Type B pancreatic cell (in vitro differentiated cells): ENCODE data around the gene SRSF11. TPM values are rescaled to one million over a fixed set of nuclear protein-coding genes. Genes with fewer than 3 reads are reported as not detected.
"Not testable (repeated sequence)": the region's sequence is repeated elsewhere in the genome, so short reads cannot be mapped to it uniquely, and the experiment has no call there.

Experiments used
- DNase-seq: peaks from one replicate; pipeline ENCODE4 v3.0.0; 2021; ENCODE audit warnings: mixed read lengths; ENCODE audit not compliant: unreplicated experiment; ENCODE audit errors: extremely low spot score
- H3K27ac Mint-ChIP-seq: 2 replicates; pipeline ENCODE4 v1.8.0; 2021; ENCODE audit warnings: mild to moderate bottlenecking, mixed read lengths
- H3K27me3 Mint-ChIP-seq: 2 replicates; pipeline ENCODE4 v1.8.0; 2021; ENCODE audit warnings: mixed read lengths
- H3K36me3 Mint-ChIP-seq: 2 replicates; pipeline ENCODE4 v1.8.0; 2021; ENCODE audit warnings: mixed read lengths
- H3K4me1 Mint-ChIP-seq: one replicate; pipeline ENCODE4 v1.8.0; 2021; ENCODE audit warnings: mixed read lengths; ENCODE audit not compliant: unreplicated experiment
- H3K4me3 Mint-ChIP-seq: 2 replicates; pipeline ENCODE4 v1.8.0; 2021; ENCODE audit warnings: mild to moderate bottlenecking, mixed read lengths
- H3K9me3 Mint-ChIP-seq: 2 replicates; pipeline ENCODE4 v1.8.0; 2021; ENCODE audit warnings: mixed read lengths
- CTCF ChIP-seq: fragments of 200-600 bp; sonication (generic); conservative IDR thresholded peaks from 2 replicates; pipeline ENCODE4 v1.5.0; 2021; ENCODE audit warnings: antibody characterized with exemption, mild to moderate bottlenecking
- total RNA-seq: library from RNA; stranded (reverse); gene quantifications from 2 replicates; pipeline ENCODE4 v1.2.1, GENCODE V29; 2021; ENCODE audit warnings: low replicate concordance

SRSF11 gene
- total RNA-seq, 1 donor from 2014 or later: 217 TPM

GRCh38 chr1:70204600-70204999 is 16.6 kb upstream of the SRSF11 start:
- DNase-seq: no peak
- peak overlapping the region; percentile 100 for H3K27ac Mint-ChIP-seq
- peak overlapping the region; percentile 100 for H3K4me3 Mint-ChIP-seq
- no peaks in the 10 kb centered on the region for H3K27me3 Mint-ChIP-seq
- peaks cover 20% of the 10 kb centered on the region for H3K4me1 Mint-ChIP-seq
- H3K9me3 Mint-ChIP-seq: no peaks in the 10 kb centered on the region
- no peak for TF ChIP-seq CTCF
- H3K36me3 Mint-ChIP-seq: no peaks in the 10 kb centered on the region

GRCh38 chr1:70205071-70205433 is 16.1 kb upstream of the SRSF11 start:
- TF ChIP-seq CTCF: no peak
- Mint-ChIP-seq H3K27ac (peak overlapping the region; percentile 100), H3K9me3 (no peaks in the 10 kb centered on the region), H3K4me3 (peak overlapping the region; percentile 100), H3K36me3 (no peaks in the 10 kb centered on the region), H3K4me1 (peaks cover 20% of the 10 kb centered on the region), H3K27me3 (no peaks in the 10 kb centered on the region)
- no peak for DNase-seq

- Mint-ChIP-seq H3K36me3 (no peaks in the 10 kb centered on the region), H3K4me1 (peaks cover 20% of the 10 kb centered on the region)
These were observed 15.6 kb upstream of the SRSF11 start, which contains the start of gene LRRC40 for GRCh38 chr1:70205434-70206118. Gene LRRC40 (minus strand): TSS chr1:70205579. CDS start chr1:70205540, 39 bp downstream.

GRCh38 chr1:70206833-70207232 is 14.3 kb upstream of the SRSF11 start:
- not testable (repeated sequence) for H3K9me3 Mint-ChIP-seq, DNase-seq, H3K36me3 Mint-ChIP-seq, H3K27me3 Mint-ChIP-seq
- peak overlapping the region; percentile 100 for H3K27ac Mint-ChIP-seq
- peak overlapping the region; percentile 100 for H3K4me3 Mint-ChIP-seq
- H3K4me1 Mint-ChIP-seq: peaks cover 20% of the 10 kb centered on the region

More at GRCh38 chr1:70205434-70206118, 15.6 kb upstream of the SRSF11 start, which contains the start of gene LRRC40:
- peak; percentile 32 for TF ChIP-seq CTCF
- Mint-ChIP-seq H3K27ac (peak within 1 kb of the TSS; percentile 100), H3K9me3 (no peaks in the 10 kb centered on the region), H3K27me3 (no peaks in the 10 kb centered on the region), H3K4me3 (peak within 1 kb of the TSS; percentile 100)
- peak; percentile 97 for DNase-seq

- Mint-ChIP-seq H3K36me3 (no peaks in the 10 kb centered on the region), H3K27ac (peak overlapping the region; percentile 100), H3K4me1 (peaks cover 20% of the 10 kb centered on the region), H3K9me3 (no peaks in the 10 kb centered on the region), H3K27me3 (no peaks in the 10 kb centered on the region), H3K4me3 (peak overlapping the region; percentile 100)
- TF ChIP-seq CTCF: no peak
- no peak for DNase-seq
These were observed 13.7 kb upstream of the SRSF11 start for GRCh38 chr1:70207492-70207891.

- Mint-ChIP-seq H3K9me3 (no peaks in the 10 kb centered on the region), H3K4me1 (peaks cover 16% of the 10 kb centered on the region), H3K36me3 (no peaks in the 10 kb centered on the region), H3K27me3 (no peaks in the 10 kb centered on the region), H3K27ac (no peak overlapping the region), H3K4me3 (no peak overlapping the region)
- TF ChIP-seq CTCF: no peak
- DNase-seq: no peak
These were observed 12.9 kb upstream of the SRSF11 start for GRCh38 chr1:70208292-70208691.
